Spleen (tissue), 7 donors: Measurements from ENCODE around the gene DGKB.

Experiments used
- CTCF ChIP-seq, 11 experiments: fragments of 200-600 bp in 7 of 11; fragments of 450-650 bp in 4 of 11; sonication (generic) in 4 of 11; IDR thresholded peaks in 8 of 11; conservative IDR thresholded peaks in 3 of 11; 1 replicate in 7 of 11; 2 replicates in 4 of 11; pipeline versions ENCODE4 v1.4.0 to v1.8.0; 2016 to 2021; ENCODE audit warnings: antibody characterized with exemption in 11 of 11, inconsistent platforms in 4 of 11, mild to moderate bottlenecking in 1 of 11
- POLR2A ChIP-seq, 3 donors: fragments of 450-650 bp; IDR thresholded peaks; one replicate each; pipeline ENCODE4 v1.5.1; 2017; ENCODE audit warnings: antibody characterized with exemption in 3 of 3, mild to moderate bottlenecking in 1 of 3
- POLR2AphosphoS5 ChIP-seq, 3 donors: sonication (generic); formaldehyde crosslinking; IDR thresholded peaks; one replicate each; pipeline ENCODE4 v1.5.1; 2017; ENCODE audit warnings: antibody characterized with exemption in 3 of 3
- donor health status: DM: no; HTN: no; CAD: no; lungs with moderate emphysema.
- donor health status: DM: no; HTN: no; CAD: no.
- donor health status: DM: no; HTN: no; CAD: no.

- TF ChIP-seq POLR2A (IDR thresholded peaks at IDR 0.05) (no peak), CTCF (IDR thresholded peaks at IDR 0.05 in 8 of 11, conservative IDR thresholded peaks at IDR 0.05 in 3 of 11) (no peak), POLR2AphosphoS5 (IDR thresholded peaks at IDR 0.05) (no peak)
Observed at GRCh38 chr7:14303536-14303935, 599.0 kb downstream of the DGKB start.
